Measurements from ENCODE around the gene NUP88.
A peak's percentile ranks its signal among the peaks of the same experiment; 100 is the strongest.
"Not testable (repeated sequence)": the region's sequence is repeated elsewhere in the genome, so short reads cannot be mapped to it uniquely, and the experiment has no call there.

Gene NUP88

GRCh38 chr17:5419356-5419958 lies at the start of gene NUP88:
Gene NUP88, minus strand, starts transcription at chr17:5419662. Its CDS starts 12 bp downstream, at chr17:5419650.
- DNase-seq = peak; percentile 99

- peak; percentile 23 for DNase-seq
These were observed 48.6 kb upstream of the NUP88 start for GRCh38 chr17:5468075-5468473.

GRCh38 chr17:5467416-5467815 lies 48.0 kb upstream of the NUP88 start:
- DNase-seq = no peak

DNA sequence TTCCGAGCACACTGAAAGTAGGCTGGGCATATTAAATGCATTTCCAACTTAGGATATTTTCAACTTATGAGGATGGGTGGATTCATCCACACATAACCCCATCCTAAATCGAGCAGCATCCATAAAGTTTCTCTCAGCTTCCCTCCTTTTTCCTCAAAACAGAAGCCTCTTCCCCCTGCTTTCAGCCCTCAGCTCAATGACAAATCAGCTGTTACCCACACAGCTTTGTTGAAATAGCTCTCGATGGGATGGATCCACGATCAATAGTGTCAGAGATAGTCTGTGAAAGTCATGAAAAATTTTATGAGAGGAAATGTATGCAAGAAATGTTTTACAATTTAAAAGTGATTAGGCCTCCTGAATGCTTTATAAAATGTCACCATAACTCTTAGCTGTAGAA lies 46.8 kb upstream of the NUP88 start:
- no peak for DNase-seq

GRCh38 chr17:5464717-5465507 lies 45.5 kb upstream of the NUP88 start:
- no peak for DNase-seq

DNA sequence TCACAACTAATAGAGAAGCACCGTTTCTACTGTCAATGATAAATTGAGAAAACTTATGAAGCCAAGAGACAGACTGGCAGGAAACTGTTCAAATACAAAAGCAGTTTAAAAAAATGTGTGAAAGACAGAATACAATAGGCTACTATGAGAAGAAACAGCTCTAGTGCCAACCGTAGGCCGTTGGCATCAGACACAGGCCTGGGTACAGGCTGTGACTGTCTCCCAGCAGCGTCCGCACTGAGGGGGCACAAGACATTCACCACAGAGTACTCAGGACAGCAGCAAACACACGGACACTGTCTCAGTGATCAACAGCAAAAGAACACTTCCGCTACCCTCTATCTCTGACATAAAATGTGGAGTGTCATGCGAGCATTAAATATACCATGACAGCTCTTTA lies 27.3 kb upstream of the NUP88 start:
- no peak for DNase-seq

DNA sequence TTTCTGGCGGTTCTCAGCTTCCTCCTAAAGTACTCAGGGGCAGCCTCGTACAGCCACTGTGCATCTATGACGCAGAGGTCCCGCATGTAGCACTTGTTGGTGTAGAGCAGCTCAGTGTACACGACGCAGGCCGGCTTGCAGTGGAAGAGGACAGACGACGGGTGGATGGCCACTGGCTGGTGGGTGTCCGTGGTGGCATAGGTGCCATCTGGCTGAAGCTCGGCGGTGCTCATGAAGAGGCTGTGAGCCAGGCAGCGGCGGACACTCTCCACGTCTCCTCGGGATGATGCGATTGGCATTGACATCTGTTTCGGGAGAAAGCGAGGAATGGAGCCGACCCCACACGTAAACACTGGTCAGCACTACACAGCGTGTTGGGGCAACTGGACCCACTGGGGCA lies 24.7 kb upstream of the NUP88 start:
- no peak for DNase-seq

GRCh38 chr17:5443728-5444127 lies 24.3 kb upstream of the NUP88 start:
- no peak for DNase-seq

DNA sequence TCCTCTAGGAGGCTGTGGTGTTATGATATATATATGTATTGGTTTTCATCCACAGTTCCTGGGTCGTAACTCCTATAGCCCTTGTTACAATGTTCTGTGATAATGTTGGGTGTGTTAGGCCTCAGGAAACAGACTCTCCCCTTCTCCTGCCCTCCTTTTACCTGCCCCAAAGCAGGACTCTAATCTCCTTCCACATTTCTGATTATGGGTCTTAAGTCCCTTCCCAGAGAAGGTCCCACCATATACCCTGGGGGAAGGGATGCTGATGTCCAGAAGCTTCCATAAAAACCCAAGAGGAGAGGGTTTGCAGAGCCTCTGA lies 19.9 kb upstream of the NUP88 start:
- DNase-seq = no peak

DNA sequence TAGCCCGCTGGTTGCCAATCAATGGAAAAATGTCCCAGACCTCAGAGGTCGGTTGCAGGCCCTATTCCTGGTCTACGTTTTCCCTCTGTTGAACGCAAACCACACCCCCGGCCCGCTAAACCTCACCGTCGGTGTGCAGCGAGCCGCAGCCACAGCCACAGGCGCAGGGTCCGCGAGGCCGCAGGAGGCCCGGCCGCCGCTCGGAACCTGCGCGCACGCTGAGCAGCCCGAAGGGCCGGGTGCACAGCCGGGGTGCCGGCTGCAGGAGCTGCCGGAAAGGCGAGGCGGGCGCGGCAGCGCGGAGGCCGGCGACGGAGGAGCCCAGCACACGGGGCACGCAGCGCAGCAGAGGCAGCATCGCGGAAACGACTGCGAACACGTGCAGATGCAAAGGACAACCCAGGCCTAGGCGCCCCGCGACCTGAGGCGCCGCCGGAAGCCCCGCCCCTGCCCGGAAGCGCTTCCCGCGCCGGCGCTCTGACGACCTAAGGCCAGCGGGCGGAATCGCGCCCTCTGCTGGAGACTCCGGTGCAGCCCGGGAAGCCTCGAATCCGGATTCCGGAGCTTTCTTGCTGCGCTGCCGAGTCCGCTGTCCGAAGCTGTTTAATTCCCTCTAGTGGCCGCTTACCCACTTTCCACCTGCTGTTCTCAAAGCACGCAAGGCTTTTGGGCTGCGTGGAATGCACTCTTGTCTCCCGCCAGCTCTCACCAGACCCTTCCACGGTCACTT lies 19.4 kb upstream of the NUP88 start, which contains the start of gene C1QBP:
TSS of gene C1QBP (minus strand) at position 440 of the 730 bp plus-strand sequence. CDS start at position 358, 82 bp downstream.
- peak; percentile 93 for DNase-seq

- no peak for DNase-seq
These were observed 18.4 kb upstream of the NUP88 start for GRCh38 chr17:5437721-5438317.

GRCh38 chr17:5435781-5436315 lies 16.4 kb upstream of the NUP88 start:
- peak; percentile 30 for DNase-seq

DNA sequence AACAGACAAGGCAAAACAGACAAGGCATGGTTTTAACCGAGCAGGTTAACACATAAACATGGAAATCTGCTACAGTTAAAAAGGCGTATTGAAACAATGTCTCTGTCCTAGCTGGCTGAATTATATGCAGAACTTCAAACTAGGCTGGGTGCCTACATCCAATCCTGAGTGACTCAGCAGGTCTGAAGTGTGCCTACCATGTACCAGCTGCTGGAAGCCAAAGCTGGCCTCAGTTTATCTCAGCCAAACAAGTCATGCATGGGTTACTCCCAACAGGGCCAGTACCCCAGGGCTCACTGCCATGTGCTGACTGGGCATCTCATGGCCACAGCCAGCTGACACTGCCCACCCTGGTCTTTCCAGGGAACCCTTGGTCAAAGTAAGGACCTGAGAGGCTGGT lies 15.5 kb upstream of the NUP88 start:
- peak; percentile 33 for DNase-seq

DNA sequence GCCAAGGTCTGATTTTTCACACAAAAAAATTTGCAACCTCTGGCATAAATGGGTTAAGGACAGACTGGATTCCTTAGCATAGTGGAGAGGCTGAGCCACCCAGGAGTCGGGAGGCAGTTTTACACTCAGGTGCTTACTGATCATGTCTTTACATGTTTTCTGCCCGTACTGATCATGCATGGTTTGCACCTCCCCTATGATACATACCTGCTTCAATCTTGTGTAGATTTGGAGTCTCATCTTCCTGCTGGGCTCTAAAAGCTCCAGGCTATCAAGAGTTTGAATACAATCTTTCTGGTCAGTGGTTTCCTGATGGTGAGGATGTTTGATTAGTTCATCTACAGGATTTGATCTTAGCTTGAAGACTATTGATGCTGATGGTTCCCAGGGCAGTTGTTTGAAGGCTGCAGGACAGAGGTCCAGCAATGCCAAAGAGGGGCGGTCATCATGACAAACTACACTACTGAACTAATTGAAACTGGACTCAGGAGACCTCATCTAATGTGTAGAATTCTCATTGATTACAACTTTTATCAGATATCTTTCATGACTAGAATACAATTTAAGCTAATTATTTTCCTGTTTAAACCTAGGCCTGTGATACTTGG lies 12.6 kb upstream of the NUP88 start:
- no peak for DNase-seq

- not testable (repeated sequence) for DNase-seq
These were observed 11.8 kb upstream of the NUP88 start for GRCh38 chr17:5431234-5431633.

GRCh38 chr17:5430413-5430999 lies 11.0 kb upstream of the NUP88 start:
- no peak for DNase-seq

GRCh38 chr17:5429191-5429887 lies 9.9 kb upstream of the NUP88 start:
- no peak for DNase-seq

GRCh38 chr17:5425826-5426225 lies 6.4 kb upstream of the NUP88 start:
- DNase-seq = no peak

DNA sequence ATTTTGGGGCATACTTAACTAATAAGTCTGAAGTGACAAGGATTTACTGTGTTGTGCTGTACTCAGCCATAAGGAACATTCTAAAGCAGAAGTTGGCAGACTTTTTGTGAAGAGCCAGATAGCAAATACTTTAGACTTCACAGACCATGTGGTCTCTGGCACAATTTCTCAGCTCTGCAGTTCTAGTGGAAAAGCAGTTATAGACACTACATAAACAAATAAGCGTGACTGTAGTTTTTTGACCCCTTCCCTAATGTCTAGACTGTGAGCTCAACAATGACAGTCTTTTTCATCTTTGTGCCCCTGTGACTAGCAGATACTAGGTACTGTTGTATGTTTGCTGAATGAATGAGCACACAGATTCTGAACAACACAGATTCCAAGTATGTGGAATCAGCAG lies 5.4 kb upstream of the NUP88 start:
- no peak for DNase-seq

- DNase-seq = no peak
These were observed 3.0 kb upstream of the NUP88 start for GRCh38 chr17:5422505-5422904.

GRCh38 chr17:5419959-5420653 lies 644 bp upstream of the NUP88 start, which contains the start of gene RPAIN:
Gene RPAIN, plus strand, starts transcription at chr17:5420182. Its CDS starts 29 bp downstream, at chr17:5420211.
- peak; percentile 93 for DNase-seq
